K562 (cell line): ENCODE data around the gene SLC29A2. TPM values are rescaled to one million over a fixed set of nuclear protein-coding genes. Genes with fewer than 3 reads are reported as not detected.

ENCODE experiments used
- BACH1 ChIP-seq: fragments of 200-800 bp; sonication (Bioruptor generic); IDR thresholded peaks from 2 replicates; pipeline ENCODE4 v1.6.1; 2016; ENCODE audit warnings: missing genetic modification characterization, missing compliant biosample characterization
- CEBPZ ChIP-seq: fragments of 150-350 bp; IDR thresholded peaks from 2 replicates; pipeline ENCODE4 v1.6.1; 2014; ENCODE audit warnings: low read depth, mild to moderate bottlenecking, low read length, borderline replicate concordance
- CLOCK ChIP-seq: fragments of 250-450 bp; sonication (Bioruptor Pico); IDR thresholded peaks from 2 replicates; pipeline ENCODE4 v1.4.0; 2020; ENCODE audit warnings: mild to moderate bottlenecking, moderate library complexity, borderline replicate concordance
- E2F8 ChIP-seq: fragments of 450-650 bp; IDR thresholded peaks from 2 replicates; pipeline ENCODE4 v1.7.1; 2018; ENCODE audit warnings: mild to moderate bottlenecking, low read depth; ENCODE audit not compliant: partially characterized antibody
- EP300 ChIP-seq: IDR thresholded peaks from 2 replicates; pipeline ENCODE4 v1.6.1; 2012; ENCODE audit warnings: low read length, improper control_type of control experiment
- EZH2 ChIP-seq: IDR thresholded peaks from 2 replicates; pipeline ENCODE4 v1.6.1; 2012; ENCODE audit warnings: low read depth, mild to moderate bottlenecking, inconsistent platforms, low read length, borderline replicate concordance
- MBD1 ChIP-seq: fragments of 250-450 bp; sonication (Bioruptor Pico); IDR thresholded peaks from 2 replicates; pipeline ENCODE4 v1.8.0; 2022; ENCODE audit warnings: inconsistent platforms
- NFE2L1 ChIP-seq: fragments of 450-650 bp; IDR thresholded peaks from 2 replicates; pipeline ENCODE4 v1.6.1; 2016; ENCODE audit warnings: missing genetic modification characterization, low read depth, mild to moderate bottlenecking, missing compliant biosample characterization, moderate library complexity, borderline replicate concordance
- NR0B1 ChIP-seq: fragments of 450-650 bp; IDR thresholded peaks from one replicate; pipeline ENCODE4 v1.6.1; 2018; ENCODE audit warnings: mild to moderate bottlenecking, moderate library complexity; ENCODE audit not compliant: partially characterized antibody
- POLR2G ChIP-seq: fragments of 200-400 bp; formaldehyde crosslinking; IDR thresholded peaks from 2 replicates; pipeline ENCODE4 v1.6.1; 2017; ENCODE audit warnings: low read depth, mild to moderate bottlenecking, antibody characterized with exemption, low read length, moderate library complexity
- TEAD2 ChIP-seq: fragments of 450-650 bp; IDR thresholded peaks from 2 replicates; pipeline ENCODE4 v1.6.1; 2016; ENCODE audit warnings: missing genetic modification characterization, control low read depth, missing compliant biosample characterization
- YBX1 ChIP-seq: fragments of 450-650 bp; IDR thresholded peaks from 2 replicates; pipeline ENCODE4 v1.7.1; 2016; ENCODE audit warnings: mild to moderate bottlenecking
- ZNF274 ChIP-seq: IDR thresholded peaks from 2 replicates; pipeline ENCODE4 v1.6.1; 2011; ENCODE audit warnings: low read depth, mild to moderate bottlenecking, low read length, moderate library complexity, borderline replicate concordance
- ZNF408 ChIP-seq: fragments of 250-450 bp; sonication (Bioruptor Pico); IDR thresholded peaks from 2 replicates; pipeline ENCODE4 v1.4.0; 2020; ENCODE audit warnings: low read depth, mild to moderate bottlenecking, moderate library complexity
- polyA plus RNA-seq, 8 experiments: library from polyadenylated mRNA; depleted of rRNA in 4 of 8; stranded (reverse) in 5 of 8; unstranded in 3 of 8; fragments of >200 nt; fragmentation: Nextera tagmentation in 2 of 8; fragmentation: Illumina TruSeq in 1 of 8; extraction: Ambion mirVana in 2 of 8; extraction: Trizol in 1 of 8; gene quantifications; 2 replicates each; pipeline versions ENCODE4 v1.2.1 to v1.2.3, GENCODE V29; 2011 to 2014; ENCODE audit warnings: inconsistent platforms in 1 of 8, missing spikeins in 1 of 8
- total RNA-seq, 7 experiments: library from RNA; depleted of rRNA in 6 of 7; stranded (reverse); fragments of >200 nt in 6 of 7; fragmentation: Illumina TruSeq in 2 of 7; extraction: Trizol in 2 of 7; gene quantifications; 2 replicates each; pipeline versions ENCODE4 v1.2.1 to v1.2.3, GENCODE V29; 2011 to 2021; ENCODE audit warnings: low replicate concordance in 1 of 7

The SLC29A2 gene
- total and polyA plus RNA-seq, 9 of the 15 experiments (the other 6 are each of a cell fraction or from before 2014, with no cell fraction given) = 2.4 to 48.6 (median 14.2) TPM

DNA sequence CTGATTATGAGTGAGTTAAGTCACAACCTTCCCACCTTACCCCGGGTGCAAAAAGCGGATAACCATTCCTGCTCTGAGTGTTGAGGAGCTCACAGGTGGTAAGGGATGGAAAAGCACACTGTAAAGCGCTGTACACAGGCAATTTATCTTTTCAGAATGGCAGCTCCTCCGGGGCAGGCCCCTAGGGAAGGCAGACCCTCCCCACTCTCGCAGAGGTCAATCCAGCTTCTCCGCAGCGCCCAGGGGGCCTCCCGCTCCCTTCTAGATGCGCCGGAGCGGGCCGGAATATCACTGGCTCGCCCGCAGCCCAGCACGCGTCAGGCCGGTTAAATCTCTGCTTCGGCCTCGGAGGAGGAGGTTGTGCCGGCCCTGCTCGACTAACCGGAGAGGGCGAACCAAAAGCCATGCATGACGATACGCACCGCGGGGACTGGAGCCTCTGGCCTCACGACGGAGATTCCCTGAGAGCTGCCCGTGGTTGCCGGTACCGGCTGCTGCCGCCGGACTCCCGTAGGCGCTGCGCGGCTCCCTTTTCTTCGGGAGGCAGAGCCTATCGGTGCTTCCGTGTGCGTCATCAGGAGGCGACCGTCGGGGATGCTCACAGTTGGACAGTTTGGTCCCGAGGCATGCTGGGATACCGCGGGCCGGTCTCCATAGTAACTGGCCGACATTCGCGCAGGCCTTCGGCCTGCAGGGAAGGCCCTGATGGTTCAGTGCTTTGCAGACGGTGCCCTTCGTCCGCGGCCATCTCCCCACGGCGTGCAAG, 26.8 kb downstream of the SLC29A2 start, which contains the start of gene BRMS1 (continued):
- TF ChIP-seq CEBPZ (no peak), E2F8 (peak; percentile 94), YBX1 (no peak), ZNF408 (CRISPR knock-in tag) (no peak), POLR2G (peak; percentile 96), MBD1 (CRISPR knock-in tag) (no peak), ZNF274 (no peak), BACH1 (tag) (peak; percentile 83; the same call in 1 of the 2 replicates), EZH2 (no peak), EP300 (peak; percentile 73), TEAD2 (tag) (no peak), NFE2L1 (tag) (no peak), CLOCK (no peak), NR0B1 (no peak)
